Fibroblast of skin of back (primary cell): ENCODE measurements around the gene DIPK1C.

Source experiments
- DNase-seq: peaks from one replicate; pipeline ENCODE4 v3.0.0-alpha.2; 2013

DIPK1C gene

DNA sequence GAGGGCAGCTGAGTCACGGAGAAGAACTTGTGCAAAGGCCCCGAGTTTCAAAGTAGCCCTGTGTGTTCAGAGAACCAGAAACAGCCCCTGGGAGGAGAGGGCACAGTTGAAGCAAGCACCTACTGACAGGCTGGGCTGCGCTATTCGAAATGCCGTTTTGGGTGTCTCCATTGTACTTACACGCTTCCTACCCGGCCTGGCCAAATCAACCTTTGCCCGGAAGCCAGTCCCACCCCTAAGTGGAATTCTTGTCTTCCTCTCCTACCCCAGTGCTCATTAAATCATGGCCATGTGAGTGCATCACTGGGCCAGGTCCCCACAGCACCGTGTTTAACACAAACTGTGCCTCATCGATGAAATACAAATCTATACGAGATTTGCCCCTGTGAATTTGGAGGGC lies 6.0 kb downstream of the DIPK1C start:
- DNase-seq, result no peak

- no peak for DNase-seq
Measured at GRCh38 chr18:74450626-74451025, 6.5 kb downstream of the DIPK1C start.

DNA sequence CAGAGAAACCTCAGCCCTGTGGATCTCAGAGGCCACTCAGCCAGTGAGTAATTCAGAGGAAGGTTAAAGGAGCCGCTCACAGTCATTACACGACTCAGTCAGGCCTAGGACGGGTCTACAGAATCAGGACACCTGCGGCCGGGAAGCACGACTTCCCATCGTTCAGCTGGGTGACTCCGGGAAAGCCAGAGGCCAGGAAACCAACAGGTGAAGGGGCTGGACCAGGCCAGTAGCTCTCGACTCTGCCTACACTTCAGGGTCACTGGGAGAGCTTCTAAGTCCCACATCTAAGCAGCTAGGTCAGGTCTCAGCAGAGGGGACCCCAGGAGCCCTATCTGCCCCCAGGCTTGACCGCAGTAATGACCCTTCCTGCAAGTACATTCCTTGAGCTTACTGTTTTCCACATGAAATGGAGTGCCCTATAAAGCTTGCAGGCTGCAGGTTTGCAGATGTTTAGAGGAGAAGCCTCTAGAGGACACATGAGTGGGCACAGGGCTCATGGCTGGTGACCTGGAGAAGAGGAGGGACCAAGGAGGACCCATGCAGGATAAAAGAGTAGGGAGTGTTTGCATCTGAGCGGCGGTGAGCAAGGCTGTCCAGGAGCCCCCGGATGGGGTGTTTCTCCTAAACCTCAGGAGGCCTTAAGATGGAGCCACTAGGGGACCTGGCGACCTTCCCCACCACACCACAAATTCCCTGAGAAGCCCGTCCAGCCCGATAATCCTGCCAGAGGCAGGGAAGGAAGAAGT lies 9.5 kb downstream of the DIPK1C start:
- DNase-seq, result no peak

GRCh38 chr18:74446631-74447403 lies 10.3 kb downstream of the DIPK1C start:
- DNase-seq, result no peak

- DNase-seq, result no peak
Measured at GRCh38 chr18:74446178-74446577, 10.9 kb downstream of the DIPK1C start.

DNA sequence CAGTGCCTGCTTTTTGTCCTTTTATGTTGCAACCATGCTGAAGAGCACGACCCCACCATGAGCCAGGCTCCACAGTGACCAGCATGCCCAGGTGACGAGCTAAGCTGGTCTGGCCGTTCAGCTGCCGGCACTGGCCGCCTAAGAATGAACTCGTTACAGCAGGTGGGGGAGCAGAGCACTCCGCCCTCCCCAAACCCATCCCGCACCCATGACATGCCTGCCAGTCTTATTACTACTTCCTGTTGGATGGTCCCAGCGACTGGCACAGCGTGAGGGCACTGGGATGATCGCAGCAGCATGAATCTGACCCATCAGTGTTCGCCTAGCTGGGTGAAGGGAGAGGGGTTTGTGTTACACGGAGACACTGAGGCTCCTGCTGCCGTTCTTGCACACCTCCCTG lies 11.5 kb downstream of the DIPK1C start:
- DNase-seq, result no peak

- DNase-seq, result no peak
Measured at GRCh38 chr18:74444104-74444503, 13.0 kb downstream of the DIPK1C start.

GRCh38 chr18:74440808-74441427 lies 16.2 kb downstream of the DIPK1C start:
- DNase-seq, result no peak

- no peak for DNase-seq
Measured at GRCh38 chr18:74438091-74438490, 19.0 kb downstream of the DIPK1C start.

GRCh38 chr18:74436158-74436769 lies 20.8 kb downstream of the DIPK1C start:
- DNase-seq, result no peak

DNA sequence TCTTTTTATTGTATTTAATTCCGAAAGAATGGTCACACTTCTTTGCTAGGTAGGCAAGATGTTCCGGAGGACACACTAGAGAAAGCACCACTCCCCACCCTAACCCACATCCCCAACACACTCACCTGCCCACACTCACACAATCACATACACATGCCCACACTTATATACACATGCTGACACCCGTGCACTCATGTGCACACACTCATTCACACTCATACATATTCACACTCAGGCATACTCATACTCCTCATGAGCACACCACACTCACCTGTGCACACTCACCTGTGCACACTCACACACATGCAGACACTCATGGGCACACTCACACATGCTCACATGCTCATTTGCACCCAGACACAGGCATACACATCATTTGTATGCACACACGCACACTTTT lies 21.4 kb downstream of the DIPK1C start:
- no peak for DNase-seq

DNA sequence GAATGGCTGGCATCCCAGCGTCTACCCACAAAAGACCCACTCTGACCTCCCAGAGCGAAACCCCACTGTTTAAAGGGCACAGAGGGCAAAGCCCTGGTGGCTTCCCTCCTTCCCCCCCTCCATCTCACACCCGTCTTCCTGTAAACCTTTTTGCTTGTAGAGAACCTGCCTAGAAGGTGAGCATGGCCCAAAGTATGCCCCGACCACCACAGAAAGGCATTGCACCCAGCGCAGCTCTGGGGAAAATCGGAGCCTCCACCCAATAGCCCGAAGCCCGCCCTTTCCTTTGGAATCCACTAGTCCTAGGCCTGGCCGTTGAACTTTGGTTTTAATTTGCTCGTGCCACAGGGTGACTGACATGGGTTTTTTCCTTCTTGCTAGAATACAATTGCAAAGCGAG lies 22.6 kb downstream of the DIPK1C start:
- DNase-seq, result no peak

DNA sequence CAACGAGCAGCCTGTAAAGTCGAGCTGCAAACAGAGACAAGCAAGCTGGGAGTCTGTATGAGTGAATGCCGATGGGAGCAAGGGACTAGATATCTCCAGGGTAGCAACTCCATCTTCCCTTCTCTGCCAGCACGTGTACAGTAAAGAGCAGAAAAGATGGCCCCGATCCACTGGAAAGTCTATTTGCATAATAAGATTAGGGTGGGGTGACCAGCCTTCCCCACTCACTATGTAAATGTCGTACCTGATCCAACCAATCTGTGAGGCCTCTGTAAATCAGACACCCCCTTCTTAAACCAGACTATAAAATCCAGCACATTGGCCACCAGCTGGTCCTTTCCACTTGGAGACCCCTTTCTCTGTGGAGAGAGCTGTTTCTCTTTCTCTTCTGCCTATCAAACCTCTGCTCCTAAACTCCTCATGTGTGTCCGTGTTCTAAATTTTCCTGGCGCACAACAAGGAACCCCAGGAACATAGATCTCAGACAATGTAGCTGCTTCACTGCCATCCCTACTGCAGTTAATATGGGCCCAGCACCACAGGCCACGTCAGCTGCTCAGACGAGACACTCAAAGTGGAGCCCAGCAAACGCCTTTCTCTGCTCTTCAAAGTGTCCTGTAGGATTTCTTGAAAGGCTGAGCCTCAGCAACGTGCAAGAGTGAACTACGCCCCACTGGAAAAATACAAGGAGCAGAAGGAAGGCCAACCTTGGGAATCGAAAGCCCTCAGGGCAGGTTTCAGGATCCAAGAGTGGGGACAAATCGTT lies 26.1 kb downstream of the DIPK1C start:
- no peak for DNase-seq

DNA sequence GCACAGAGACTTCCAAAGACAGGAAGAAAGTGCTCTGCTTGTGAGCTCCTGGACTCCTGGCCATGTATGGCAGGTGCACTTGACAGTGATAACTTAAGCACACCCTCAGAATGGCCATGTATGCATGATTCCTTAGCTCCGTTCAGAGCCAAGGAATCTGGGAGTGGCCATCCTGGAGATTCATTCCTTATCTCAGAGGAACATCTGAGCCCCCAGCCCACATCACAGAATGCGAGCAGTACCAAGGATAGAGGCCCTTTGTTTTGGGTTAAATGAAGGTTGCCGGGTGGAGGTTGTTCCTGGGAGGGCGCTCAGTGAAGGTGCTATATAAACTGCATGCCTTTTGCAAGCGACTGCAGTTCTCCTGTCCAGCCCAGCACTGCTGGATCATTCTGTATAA lies 26.9 kb downstream of the DIPK1C start:
- no peak for DNase-seq

- no peak for DNase-seq
Measured at GRCh38 chr18:74429096-74429495, 28.0 kb downstream of the DIPK1C start.

GRCh38 chr18:74427442-74428112 lies 29.5 kb downstream of the DIPK1C start:
- DNase-seq, result no peak

DNA sequence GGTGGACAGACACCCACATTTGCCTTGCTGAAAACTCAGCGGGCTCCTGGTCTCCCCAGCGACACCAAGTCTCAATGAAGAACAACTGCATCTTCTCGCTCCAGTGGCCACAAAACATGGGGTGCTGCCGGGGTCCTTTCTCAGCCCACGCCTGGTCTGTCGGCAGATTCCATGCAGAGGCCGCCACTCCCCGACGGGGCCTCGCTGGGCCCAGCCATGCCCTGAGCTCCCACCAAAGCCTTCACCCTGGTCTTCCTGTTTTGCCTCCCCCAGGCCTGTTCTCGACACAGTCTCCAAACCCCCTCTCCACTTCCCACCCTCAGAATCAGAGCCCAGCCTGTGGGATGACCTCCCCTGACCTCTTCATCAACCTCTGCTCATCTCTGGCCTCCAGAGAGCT lies 31.2 kb downstream of the DIPK1C start:
- DNase-seq, result no peak

DNA sequence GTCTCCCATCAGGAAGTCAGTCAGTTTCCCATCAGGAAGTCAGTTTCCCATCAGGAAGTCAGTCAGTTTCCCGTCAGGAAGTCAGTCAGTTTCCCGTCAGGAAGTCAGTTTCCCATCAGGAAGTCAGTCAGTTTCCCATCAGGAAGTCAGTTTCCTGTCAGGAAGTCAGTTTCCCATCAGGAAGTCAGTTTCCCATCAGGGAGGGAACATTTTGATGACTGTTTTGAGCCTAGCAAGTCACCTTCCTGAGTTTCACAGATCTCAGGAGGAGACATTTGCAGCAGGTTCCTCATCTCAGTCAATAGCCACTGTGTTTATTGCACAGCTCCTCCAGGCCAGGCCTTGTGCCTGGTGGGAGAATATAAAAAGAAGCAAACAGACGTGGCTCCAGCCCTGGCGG lies 31.9 kb downstream of the DIPK1C start:
- DNase-seq, result no peak

GRCh38 chr18:74422541-74422940 lies 34.6 kb downstream of the DIPK1C start:
- DNase-seq, result no peak

- DNase-seq, result no peak
Measured at GRCh38 chr18:74420926-74421325, 36.2 kb downstream of the DIPK1C start.

DNA sequence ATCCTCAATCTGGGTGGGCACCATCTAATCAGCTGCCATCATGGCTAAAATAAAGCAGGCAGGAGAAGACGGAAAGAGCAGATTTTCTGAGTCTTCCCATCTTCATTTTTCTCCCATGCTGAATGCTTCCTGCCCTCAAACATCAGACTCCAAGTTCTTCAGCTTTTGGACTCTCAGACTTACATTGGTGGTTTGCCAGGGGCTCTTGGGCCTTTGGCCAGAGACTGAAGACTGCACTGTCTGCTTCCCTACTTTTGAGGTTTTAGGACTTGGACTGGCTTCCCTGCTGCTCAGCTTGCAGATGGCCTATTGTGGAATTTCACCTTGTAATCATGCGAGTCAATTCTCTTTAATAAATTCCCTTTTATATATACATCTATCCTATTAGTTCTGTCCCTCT lies 36.6 kb downstream of the DIPK1C start:
- no peak for DNase-seq

DNA sequence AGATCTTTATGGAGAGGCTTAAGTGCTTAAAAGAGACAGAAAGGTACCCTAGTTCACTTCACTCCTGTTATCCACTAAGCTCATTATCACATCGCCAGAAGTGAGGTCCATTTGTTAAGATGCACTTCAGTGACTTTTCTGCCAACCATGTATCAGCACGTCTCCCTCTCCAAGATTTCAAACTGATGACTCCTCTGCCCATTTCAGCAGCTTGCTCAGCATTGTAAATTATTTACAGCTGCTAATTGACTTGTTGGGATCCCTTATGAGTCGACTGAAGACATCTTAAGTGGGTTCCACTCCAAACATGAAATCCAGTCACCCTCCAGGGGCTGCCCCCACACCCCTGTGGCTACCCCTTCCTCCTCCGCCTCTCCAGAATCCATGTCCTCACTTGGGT lies 37.3 kb downstream of the DIPK1C start:
- no peak for DNase-seq
